Daoy (cell line): Measurements from ENCODE around the gene NCSTN. TPM values are rescaled to one million over a fixed set of nuclear protein-coding genes. Genes with fewer than 3 reads are reported as not detected.
"Not testable (repeated sequence)": the region's sequence is repeated elsewhere in the genome, so short reads cannot be mapped to it uniquely, and the experiment has no call there.

Experiments used
- DNase-seq: peaks from one replicate; pipeline ENCODE4 v3.0.0-alpha.2; 2015; ENCODE audit warnings: low read depth
- total RNA-seq: library from RNA; depleted of rRNA; stranded (reverse); fragments of >200 nt; shearing (Covaris generic); gene quantifications from 2 replicates; pipeline ENCODE4 v1.2.3, GENCODE V29; 2014

The NCSTN gene
- total RNA-seq, 1 experiment from 2014 or later, result 52.0 TPM

GRCh38 chr1:160371346-160371631 is 28.1 kb downstream of the NCSTN start:
- DNase-seq, result no peak

- no peak for DNase-seq
Observed at GRCh38 chr1:160371756-160372155, 28.6 kb downstream of the NCSTN start.

GRCh38 chr1:160373696-160374095 is 30.5 kb downstream of the NCSTN start:
- DNase-seq, result no peak

- no peak for DNase-seq
Observed at GRCh38 chr1:160374306-160375110, 31.3 kb downstream of the NCSTN start.

GRCh38 chr1:160375788-160376524 is 32.8 kb downstream of the NCSTN start:
- peak; percentile 73 for DNase-seq

GRCh38 chr1:160376525-160377131 is 33.4 kb downstream of the NCSTN start:
- peak; percentile 71 for DNase-seq

GRCh38 chr1:160377585-160378206 is 34.5 kb downstream of the NCSTN start:
- peak; percentile 53 for DNase-seq

GRCh38 chr1:160384812-160385211 is 41.6 kb downstream of the NCSTN start:
- DNase-seq, result not testable (repeated sequence)

GRCh38 chr1:160388406-160388805 is 45.2 kb downstream of the NCSTN start:
- not testable (repeated sequence) for DNase-seq

- DNase-seq, result no peak
Observed at GRCh38 chr1:160394673-160395072, 51.5 kb downstream of the NCSTN start.

GRCh38 chr1:160397651-160398050 is 54.5 kb downstream of the NCSTN start:
- no peak for DNase-seq

GRCh38 chr1:160398823-160399222 is 55.6 kb downstream of the NCSTN start:
- DNase-seq, result no peak

- DNase-seq, result no peak
Observed at GRCh38 chr1:160399544-160400222, 56.5 kb downstream of the NCSTN start.

GRCh38 chr1:160400223-160400645 is 57.1 kb downstream of the NCSTN start, which contains the start of gene VANGL2:
TSS of gene VANGL2 (plus strand) at chr1:160400564. CDS start at chr1:160415838, 15,274 bp downstream.
- peak; percentile 86 for DNase-seq

GRCh38 chr1:160400646-160401486 is 57.7 kb downstream of the NCSTN start:
- no peak for DNase-seq

GRCh38 chr1:160401487-160401805 is 58.3 kb downstream of the NCSTN start:
- DNase-seq, result no peak

GRCh38 chr1:160402001-160402795 is 59.0 kb downstream of the NCSTN start:
- DNase-seq, result no peak

- no peak for DNase-seq
Observed at GRCh38 chr1:160403244-160403643, 60.1 kb downstream of the NCSTN start.

- DNase-seq, result no peak
Observed at GRCh38 chr1:160404094-160404493, 60.9 kb downstream of the NCSTN start.

GRCh38 chr1:160405331-160405877 is 62.2 kb downstream of the NCSTN start:
- DNase-seq, result no peak
